Transverse colon (tissue), 4 donors: ENCODE data around the gene NUDT22.

ENCODE experiments used
- POLR2A ChIP-seq: fragments of 450-650 bp; IDR thresholded peaks from one replicate; pipeline ENCODE4 v1.6.1; 2016; ENCODE audit warnings: antibody characterized with exemption, mild to moderate bottlenecking, moderate library complexity
- POLR2AphosphoS5 ChIP-seq, 3 donors: sonication (generic); formaldehyde crosslinking; IDR thresholded peaks; one replicate each; pipeline ENCODE4 v1.6.1; 2016; ENCODE audit warnings: antibody characterized with exemption in 3 of 3
- TF ChIP-seq, protein P1 (sequence below), 5 experiments: fragments of 200-600 bp in 3 of 5; fragments of 450-650 bp in 2 of 5; sonication (generic) in 3 of 5; IDR thresholded peaks; 1 replicate in 2 of 5; 2 replicates in 3 of 5; pipeline ENCODE4 v1.5.1; 2016 to 2017; ENCODE audit warnings: antibody characterized with exemption in 5 of 5, inconsistent platforms in 3 of 5, mild to moderate bottlenecking in 2 of 5, moderate library complexity in 1 of 5

GRCh38 chr11:64233913-64234586, 8.0 kb downstream of the NUDT22 start, which contains the start of gene VEGFB:
- TF ChIP-seq, protein P1, sequence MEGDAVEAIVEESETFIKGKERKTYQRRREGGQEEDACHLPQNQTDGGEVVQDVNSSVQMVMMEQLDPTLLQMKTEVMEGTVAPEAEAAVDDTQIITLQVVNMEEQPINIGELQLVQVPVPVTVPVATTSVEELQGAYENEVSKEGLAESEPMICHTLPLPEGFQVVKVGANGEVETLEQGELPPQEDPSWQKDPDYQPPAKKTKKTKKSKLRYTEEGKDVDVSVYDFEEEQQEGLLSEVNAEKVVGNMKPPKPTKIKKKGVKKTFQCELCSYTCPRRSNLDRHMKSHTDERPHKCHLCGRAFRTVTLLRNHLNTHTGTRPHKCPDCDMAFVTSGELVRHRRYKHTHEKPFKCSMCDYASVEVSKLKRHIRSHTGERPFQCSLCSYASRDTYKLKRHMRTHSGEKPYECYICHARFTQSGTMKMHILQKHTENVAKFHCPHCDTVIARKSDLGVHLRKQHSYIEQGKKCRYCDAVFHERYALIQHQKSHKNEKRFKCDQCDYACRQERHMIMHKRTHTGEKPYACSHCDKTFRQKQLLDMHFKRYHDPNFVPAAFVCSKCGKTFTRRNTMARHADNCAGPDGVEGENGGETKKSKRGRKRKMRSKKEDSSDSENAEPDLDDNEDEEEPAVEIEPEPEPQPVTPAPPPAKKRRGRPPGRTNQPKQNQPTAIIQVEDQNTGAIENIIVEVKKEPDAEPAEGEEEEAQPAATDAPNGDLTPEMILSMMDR (IDR thresholded peaks at IDR 0.05): no peak
- TF ChIP-seq POLR2A (peak; percentile 32), POLR2AphosphoS5 (IDR thresholded peaks at IDR 0.05) (peak in 2 of 3 donors; percentile 49 to 76)
